Measurements from ENCODE around the gene PAQR6.

Gene PAQR6

GRCh38 chr1:156247460-156248322 is at the start of gene PAQR6:
Gene PAQR6, minus strand, starts transcription at chr1:156248056. Its CDS starts 1,325 bp downstream, at chr1:156246731.
- peak; percentile 83 to 99 (median 90) for DNase-seq
- intact Hi-C loops (cut with DNase I), result no loop called here

GRCh38 chr1:156295391-156295947 is 47.6 kb upstream of the PAQR6 start, which contains the start of gene GLMP:
Gene GLMP, minus strand, starts transcription at chr1:156295679. Its CDS starts 34 bp downstream, at chr1:156295645.
- intact Hi-C loops (cut with DNase I), result loop anchor here (10.0 kb wide), 1 partner anchor 61 kb away; no protein-coding TSS in a partner anchor
- DNase-seq, result peak in 9 of 10 donors; percentile 62 to 94 (median 69)

- peak in 1 of 10 donors; percentile 58 for DNase-seq
- intact Hi-C loops (cut with DNase I), result loop anchor here (10.0 kb wide), 1 partner anchor 59 kb away; no protein-coding TSS in a partner anchor
Observed at GRCh38 chr1:156293895-156294294, 46.0 kb upstream of the PAQR6 start.

GRCh38 chr1:156293098-156293434 is 45.2 kb upstream of the PAQR6 start:
- peak in 1 of 10 donors; percentile 22 for DNase-seq
- intact Hi-C loops (cut with DNase I), result loop anchor here (10.0 kb wide), 1 partner anchor 58 kb away; no protein-coding TSS in a partner anchor

GRCh38 chr1:156291226-156292061 is 43.6 kb upstream of the PAQR6 start:
- DNase-seq, result peak; percentile 74 to 98 (median 84)
- intact Hi-C loops (cut with DNase I), result loop anchor here (10.0 kb wide), 1 partner anchor 57 kb away; no protein-coding TSS in a partner anchor

GRCh38 chr1:156289857-156290256 is 42.0 kb upstream of the PAQR6 start:
- no peak for DNase-seq
- intact Hi-C loops (cut with DNase I), result loop anchor here (10.0 kb wide), 1 partner anchor 55 kb away; no protein-coding TSS in a partner anchor

- DNase-seq, result peak in 2 of 10 donors; percentile 43 to 67
- intact Hi-C loops (cut with DNase I), result no loop called here
Observed at GRCh38 chr1:156286061-156286460, 38.2 kb upstream of the PAQR6 start.

- DNase-seq, result peak in 2 of 10 donors; percentile 59 to 75
- intact Hi-C loops (cut with DNase I), result no loop called here
Observed at GRCh38 chr1:156285437-156285836, 37.6 kb upstream of the PAQR6 start.

GRCh38 chr1:156284757-156285156 is 36.9 kb upstream of the PAQR6 start:
- DNase-seq, result peak in 2 of 10 donors; percentile 5 to 21
- intact Hi-C loops (cut with DNase I), result no loop called here

- intact Hi-C loops (cut with DNase I), result no loop called here
- DNase-seq, result peak in 2 of 10 donors; percentile 30 to 44
Observed at GRCh38 chr1:156284112-156284511, 36.3 kb upstream of the PAQR6 start, which contains the start of gene TMEM79. Gene TMEM79, plus strand, starts transcription at chr1:156284325. Its CDS starts 902 bp downstream, at chr1:156285227.

- intact Hi-C loops (cut with DNase I), result no loop called here
- no peak for DNase-seq
Observed at GRCh38 chr1:156283521-156283920, 35.7 kb upstream of the PAQR6 start.

GRCh38 chr1:156282479-156283222 is 34.8 kb upstream of the PAQR6 start, which contains the start of gene SMG5:
Gene SMG5, minus strand, starts transcription at chr1:156282825. Its CDS starts 145 bp downstream, at chr1:156282680.
- DNase-seq, result peak; percentile 92 to 99 (median 93)
- intact Hi-C loops (cut with DNase I), result no loop called here

- peak in 1 of 10 donors; percentile 71 for DNase-seq
- intact Hi-C loops (cut with DNase I), result no loop called here
Observed at GRCh38 chr1:156281693-156282478, 34.0 kb upstream of the PAQR6 start.

- intact Hi-C loops (cut with DNase I), result no loop called here
- DNase-seq, result peak in 3 of 10 donors; percentile 42 to 85 (median 72)
Observed at GRCh38 chr1:156281281-156281680, 33.4 kb upstream of the PAQR6 start.

GRCh38 chr1:156279837-156280236 is 32.0 kb upstream of the PAQR6 start:
- DNase-seq, result no peak
- intact Hi-C loops (cut with DNase I), result no loop called here

- peak in 1 of 10 donors; percentile 7 for DNase-seq
Observed at GRCh38 chr1:156276966-156277381, 29.1 kb upstream of the PAQR6 start.

GRCh38 chr1:156276532-156276931 is 28.7 kb upstream of the PAQR6 start:
- peak in 1 of 10 donors; percentile 1 for DNase-seq
- intact Hi-C loops (cut with DNase I), result no loop called here

More at GRCh38 chr1:156276966-156277381, 29.1 kb upstream of the PAQR6 start:
- intact Hi-C loops (cut with DNase I), result no loop called here

GRCh38 chr1:156270314-156270713 is 22.5 kb upstream of the PAQR6 start:
- no peak for DNase-seq
- intact Hi-C loops (cut with DNase I), result no loop called here

Measured in posterior cingulate gyrus (tissue), 11 donors.